Dedifferentiated amniotic fluid mesenchymal stem cell (primary cell): ENCODE data around the gene GALNTL6.
"Not testable (repeated sequence)": the region's sequence is repeated elsewhere in the genome, so short reads cannot be mapped to it uniquely, and the experiment has no call there.

Source experiments
- DNase-seq: peaks from one replicate; pipeline ENCODE4 v3.0.0-alpha.2; 2016; ENCODE audit errors: extremely low spot score

The GALNTL6 gene

DNA sequence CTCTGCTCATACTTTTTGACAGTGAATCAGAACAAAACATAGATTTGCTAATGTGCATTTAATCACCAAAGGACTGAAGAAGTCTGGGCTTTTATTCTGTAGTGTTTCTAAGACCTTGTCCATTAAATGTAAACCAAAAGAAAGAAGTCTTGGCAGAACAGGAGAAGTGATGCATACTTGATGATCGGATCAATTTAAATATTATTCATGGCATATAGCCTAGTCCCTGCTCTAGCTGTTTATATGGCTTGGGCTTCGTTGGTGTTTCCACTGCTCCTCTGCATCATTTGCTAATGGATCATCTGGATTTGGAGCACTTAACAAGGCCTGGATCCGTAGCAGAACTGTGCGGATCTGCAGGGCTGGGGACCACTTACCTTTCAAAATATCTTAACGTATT is 566.6 kb downstream of the GALNTL6 start:
- DNase-seq: no peak

DNA sequence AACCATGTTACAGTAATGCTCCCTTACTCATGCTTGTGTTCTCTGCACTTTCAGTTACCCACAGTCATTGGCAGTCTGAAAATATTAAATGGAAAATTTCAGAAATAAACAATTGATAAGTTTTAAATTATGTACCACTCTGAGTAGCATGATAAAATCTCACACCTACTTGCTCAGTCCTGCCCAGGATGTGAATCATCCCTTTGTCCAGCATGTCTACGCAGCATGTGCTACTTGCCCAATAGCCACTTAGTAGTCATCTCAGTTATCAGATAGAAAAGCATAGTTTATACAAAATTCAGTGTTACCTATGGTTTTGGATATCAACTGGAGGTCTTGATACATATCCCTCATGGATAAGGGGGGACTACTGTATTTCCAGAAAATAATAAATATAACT is 577.1 kb downstream of the GALNTL6 start:
- DNase-seq: no peak

DNA sequence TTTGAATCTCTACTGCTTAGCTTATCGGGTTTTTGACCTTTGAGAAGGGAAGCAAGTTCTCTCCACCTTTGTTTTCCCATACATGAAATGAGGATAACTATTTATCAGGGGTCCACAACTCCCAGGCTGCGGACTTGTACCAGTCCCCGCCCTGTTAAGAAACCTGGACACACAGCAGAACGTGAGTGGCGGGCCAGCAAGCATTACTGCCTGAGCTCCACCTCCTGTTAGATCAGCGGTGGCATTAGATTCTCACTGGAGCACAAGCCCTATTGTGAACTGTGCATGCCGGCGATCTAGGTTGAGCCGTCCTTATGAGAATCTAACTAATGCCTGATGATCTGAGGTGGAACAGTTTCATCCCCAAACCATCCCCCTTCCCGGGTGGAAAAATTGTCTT is 579.5 kb downstream of the GALNTL6 start:
- no peak for DNase-seq

DNA sequence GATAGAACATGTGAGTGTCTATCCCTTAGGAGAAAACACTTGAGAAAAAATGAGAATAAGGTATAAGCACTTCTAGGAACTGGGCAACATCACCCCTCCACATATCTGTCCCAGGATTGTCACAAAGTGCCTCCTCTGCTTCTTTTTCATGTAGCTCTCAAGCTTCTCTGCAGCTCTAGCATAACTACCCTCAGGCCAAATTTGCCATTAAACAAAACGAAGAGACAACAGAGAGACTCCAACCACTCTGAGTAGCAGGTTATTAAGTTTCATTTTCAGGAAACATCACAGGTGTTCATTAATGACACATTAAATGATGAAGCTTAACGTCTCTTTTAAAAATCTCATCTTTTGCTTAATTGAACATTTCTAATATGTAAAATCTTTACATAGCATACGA is 580.0 kb downstream of the GALNTL6 start:
- DNase-seq: no peak

DNA sequence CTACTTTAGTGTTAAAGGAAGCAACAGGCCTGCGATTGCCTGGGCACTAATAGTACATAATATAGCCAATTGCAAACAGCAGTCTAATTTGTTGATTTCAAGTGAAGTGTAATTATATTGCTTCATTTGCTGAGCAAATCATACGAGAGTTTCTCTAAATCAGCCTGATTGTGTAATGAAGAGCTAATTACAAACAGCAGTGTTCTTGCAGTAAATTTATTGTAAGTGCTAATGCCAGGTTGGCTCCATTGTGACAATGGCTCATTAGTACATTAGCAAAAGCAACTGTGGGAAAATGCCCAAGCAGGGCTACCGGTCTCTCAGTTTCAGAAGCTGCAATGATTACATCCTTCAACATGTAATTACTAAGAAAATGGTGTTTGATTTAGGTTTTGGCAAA is 591.5 kb downstream of the GALNTL6 start:
- DNase-seq: no peak

DNA sequence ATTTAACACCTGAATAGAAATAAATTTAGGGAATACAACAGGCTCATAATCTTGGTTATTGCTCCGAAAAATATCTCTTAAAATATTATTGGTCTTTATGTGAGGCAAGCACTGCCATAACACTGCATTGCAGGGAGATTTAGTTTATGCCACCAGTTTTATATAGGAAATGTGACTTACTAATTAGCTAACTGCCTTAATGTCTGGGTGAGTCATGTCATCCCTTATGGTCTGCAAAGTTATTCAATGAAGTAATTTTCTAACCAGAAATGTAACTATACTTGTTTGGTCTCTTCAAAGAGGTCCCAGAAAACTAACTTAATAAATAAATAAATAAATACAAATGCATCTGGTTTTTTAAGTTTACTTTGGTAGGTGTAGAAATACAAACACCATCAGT is 597.2 kb downstream of the GALNTL6 start:
- no peak for DNase-seq

DNA sequence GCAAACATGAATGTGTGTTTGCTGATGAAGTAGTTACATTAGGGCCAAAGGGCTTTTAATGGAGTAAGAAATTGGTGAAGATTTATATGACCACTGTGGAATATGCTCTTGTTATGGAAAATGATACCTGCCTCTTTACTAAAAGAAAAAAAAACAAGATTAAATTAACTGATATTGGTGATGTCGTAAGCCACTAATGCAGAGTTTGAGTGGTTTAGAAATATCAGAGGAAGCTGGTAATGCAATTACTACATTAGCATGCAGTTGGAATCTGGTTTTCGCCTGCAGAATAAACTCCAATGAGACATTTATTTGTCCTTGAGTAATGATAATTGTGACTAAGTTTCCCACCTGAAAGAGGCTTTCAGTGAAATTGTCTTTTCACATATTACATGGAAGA is 597.9 kb downstream of the GALNTL6 start:
- DNase-seq: no peak

DNA sequence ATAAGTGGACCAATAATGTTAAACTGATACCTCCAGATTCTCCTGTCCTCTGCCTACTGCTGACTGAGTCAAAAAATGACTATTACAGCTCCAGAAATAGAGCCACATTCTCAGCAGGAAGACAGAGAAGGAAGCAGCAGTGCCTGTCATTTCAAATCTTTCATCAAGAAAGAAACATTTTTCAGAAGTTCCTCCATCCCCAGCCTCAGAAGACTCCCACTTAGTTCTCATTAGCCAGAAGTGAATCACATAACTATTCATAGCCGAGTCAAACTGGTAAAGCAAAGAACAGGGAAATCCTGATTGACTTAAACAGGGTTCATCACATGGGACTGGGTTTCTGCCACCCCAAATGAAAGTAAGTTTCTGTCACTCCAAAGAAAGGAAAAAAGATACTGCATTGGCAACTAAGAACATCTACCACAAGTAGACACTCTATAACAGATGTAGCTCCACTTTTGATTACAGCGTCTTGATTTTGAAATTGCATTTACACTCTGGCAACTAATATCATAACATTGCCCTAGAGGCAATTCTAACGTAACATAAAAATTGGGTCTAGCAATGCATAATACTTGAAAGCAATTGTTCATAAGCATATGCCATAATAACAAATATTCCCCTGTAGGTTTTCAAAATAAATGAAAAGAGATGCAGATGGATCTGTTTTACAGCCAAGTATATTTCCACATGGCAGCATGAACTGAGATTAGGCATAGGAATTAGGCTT is 599.8 kb downstream of the GALNTL6 start:
- no peak for DNase-seq

DNA sequence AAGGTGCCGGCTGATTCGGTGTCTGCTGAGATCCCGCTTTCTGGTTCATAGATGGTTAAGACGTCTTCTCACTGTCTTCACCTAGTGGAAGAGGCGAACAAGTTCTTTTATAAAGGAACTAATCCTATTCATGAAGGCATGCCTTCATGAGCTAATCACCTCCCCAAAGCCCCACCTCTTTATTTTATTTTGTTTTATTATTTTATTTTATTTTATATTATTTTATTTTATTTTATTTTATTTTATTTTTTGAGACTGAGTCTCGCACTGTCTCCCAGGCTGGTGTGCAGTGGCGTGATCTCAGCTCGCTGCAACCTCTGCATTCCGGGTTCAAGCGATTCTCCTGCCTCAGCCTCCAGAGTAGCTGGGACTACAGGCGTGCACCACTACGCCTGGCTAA is 615.8 kb downstream of the GALNTL6 start:
- not testable (repeated sequence) for DNase-seq

DNA sequence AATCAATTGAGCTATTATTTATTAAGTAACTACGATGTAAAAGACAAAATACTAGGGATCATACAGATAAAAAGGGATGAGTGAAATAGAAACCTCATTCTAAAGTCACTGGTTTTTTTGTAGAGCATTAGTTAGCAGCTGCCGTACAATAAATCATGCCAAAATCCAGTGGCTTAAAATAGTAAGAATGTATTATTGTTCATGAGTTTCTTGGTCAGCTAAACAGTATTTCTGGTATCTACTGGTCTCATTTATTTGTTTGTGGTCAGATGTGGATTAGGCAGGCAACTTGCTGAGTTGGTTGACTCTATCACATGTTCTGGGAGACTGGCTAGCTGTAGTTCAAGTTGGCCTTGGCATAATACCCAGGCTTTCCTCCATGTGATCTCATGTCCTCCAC is 667.3 kb downstream of the GALNTL6 start:
- DNase-seq: no peak

DNA sequence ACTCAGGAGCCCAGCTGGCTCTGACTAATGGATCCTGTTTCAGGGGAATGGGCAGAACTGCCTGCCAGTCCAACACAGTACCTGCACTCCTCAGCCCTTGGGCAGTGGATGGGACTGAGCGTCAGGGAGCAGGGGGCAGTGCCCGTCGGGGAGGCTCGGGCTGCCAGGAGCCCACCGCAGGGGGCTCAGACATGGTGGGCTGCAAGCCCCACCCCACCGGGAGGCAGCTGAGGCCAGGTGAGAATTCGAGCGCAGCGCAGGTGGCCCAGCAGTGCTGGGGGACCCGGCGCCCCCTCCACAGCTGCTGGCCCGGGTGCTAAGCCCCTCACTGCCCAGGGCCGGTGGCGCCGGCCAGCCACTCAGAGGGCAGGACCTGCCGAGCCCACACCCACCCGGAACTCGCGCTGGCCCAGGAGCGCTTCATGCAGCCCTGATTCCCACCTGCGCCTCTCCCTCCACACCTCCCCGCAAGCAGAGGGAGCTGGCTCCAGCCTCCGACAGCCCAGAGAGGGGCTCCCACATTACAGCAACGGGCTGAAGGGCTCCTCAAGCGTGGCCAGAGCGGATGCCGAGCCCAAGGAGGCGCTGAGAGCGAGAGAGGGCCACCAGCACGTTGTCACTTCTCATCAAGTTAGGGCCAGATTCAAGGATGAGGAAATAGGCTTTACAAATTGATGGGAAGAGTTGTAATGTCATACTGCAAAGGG is 668.8 kb downstream of the GALNTL6 start:
- DNase-seq: no peak

DNA sequence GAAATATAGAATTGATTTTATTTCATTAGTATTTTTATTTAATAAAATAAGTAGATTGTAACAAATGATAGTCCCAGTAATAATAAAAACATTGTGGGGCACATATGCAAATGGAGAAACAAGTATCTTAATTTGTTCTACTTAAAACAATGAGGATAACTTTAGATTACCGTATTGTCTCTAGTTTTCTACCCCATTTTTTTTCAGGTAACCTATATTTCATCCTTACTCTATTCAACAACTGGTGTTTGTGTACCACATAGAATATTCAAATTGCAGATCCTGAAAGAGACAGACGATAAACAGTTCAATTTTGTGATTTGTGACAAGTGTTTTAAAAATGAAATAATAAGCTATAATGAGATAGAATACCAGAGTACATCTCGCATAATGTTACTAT is 671.8 kb downstream of the GALNTL6 start:
- no peak for DNase-seq

DNA sequence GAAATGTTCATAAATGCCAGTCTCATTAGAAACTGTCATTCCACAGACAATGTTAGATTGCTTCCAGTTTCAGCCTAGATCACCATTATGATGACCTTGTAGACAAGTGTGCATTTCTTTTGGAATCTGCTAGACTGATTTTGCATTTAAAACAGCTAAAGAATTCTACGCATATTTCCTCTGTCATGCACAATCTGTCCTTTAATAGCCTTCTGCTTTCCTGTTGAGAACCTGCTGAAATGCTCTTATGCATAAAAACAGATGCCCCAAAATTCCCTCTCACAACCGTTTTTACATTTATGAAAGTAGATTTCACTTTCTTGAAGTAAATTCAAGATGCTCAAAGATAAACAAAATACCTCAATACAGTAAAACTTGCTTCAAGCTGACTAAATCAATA is 673.3 kb downstream of the GALNTL6 start:
- no peak for DNase-seq

DNA sequence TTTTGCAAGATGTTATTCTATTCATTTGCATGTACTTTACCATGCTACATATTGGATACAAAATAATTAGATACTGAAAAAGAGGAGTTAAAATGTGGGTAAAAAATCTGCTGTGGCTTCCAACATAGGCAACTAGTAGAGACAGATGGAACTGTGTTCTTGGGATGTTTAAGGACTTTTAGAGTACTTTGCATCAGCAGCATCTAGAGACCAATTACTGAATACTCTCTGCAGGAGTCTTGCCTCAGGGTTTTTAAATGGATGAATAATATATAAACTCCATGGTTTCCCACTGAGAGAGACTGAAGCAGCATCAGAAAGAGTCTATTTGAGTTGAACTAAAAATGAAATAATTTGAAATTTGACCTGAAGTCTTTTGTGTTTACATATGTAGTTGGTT is 676.7 kb downstream of the GALNTL6 start:
- no peak for DNase-seq

DNA sequence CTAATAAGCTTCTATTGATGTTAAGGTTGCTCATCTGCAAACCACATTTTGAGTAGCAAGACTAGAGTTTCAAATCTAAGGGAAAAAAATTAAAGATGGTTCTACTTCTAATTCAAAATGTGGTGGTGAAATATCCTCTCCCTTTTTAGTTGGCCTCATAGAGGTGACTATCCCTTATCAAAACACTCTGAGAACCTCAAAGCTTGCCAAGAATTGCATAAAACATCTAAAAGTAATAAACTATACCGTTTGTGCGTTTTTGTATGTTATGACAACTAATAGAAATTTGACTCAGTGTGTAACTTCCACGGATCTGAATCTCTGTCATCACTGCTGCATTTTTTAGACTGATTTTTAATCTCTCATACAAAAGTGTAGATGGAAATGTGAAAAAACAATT is 682.6 kb downstream of the GALNTL6 start:
- no peak for DNase-seq

DNA sequence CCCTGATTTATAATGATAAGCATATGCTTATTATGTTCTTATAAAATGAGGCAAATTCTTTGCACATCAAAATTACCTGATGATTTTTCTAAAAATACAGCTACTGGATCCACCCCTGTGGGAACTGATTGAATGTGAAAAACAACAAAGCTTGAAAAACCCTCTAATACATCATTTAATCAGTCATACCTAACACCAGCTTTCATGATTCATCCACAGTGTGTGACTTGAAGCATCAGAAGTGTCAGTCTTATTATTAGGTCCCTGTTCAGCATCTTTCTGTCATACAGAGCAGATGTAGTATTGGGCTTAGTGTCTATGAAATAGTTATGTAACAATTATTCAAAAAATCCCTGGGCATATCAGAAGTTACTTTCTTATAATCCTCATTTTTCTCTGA is 684.1 kb downstream of the GALNTL6 start:
- no peak for DNase-seq

DNA sequence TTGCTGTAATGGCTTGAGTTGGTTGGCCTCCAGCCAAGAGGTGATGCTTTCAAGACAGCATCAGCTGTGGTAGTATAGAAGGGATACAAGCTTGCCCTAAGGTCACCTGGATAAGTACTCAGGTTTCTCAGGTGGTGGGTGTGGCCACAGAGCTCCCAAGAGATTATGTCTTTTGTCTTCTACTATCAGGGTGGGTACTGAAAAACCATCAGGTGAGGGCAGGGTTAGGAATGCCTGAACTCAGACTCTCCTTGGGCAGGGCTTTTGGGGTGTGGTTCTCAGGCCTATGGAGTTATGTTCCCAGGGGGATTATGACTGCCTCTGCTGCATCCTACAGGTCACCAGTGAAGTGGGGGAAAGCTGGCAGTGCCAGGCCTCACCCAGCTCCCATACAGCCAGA is 700.8 kb downstream of the GALNTL6 start:
- DNase-seq: no peak

DNA sequence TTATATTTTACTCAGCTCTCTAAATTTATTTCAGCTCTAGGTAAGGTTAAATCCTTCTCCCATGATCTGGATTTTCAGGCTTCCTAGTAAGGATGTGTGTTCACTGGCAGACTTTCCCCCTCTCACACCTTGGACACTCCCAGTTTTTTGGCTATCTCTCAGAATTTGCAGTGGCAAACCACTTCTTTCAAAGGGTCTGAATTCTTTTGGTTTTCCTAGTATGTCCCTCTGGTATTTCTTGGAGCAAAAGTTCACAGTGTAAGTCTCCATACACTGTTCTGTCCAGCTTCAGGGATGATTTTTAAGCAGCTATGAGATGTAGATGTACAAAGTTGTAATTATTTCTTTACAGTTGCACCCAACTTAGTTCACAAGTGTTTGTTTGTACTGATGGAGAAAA is 701.6 kb downstream of the GALNTL6 start:
- DNase-seq: no peak

DNA sequence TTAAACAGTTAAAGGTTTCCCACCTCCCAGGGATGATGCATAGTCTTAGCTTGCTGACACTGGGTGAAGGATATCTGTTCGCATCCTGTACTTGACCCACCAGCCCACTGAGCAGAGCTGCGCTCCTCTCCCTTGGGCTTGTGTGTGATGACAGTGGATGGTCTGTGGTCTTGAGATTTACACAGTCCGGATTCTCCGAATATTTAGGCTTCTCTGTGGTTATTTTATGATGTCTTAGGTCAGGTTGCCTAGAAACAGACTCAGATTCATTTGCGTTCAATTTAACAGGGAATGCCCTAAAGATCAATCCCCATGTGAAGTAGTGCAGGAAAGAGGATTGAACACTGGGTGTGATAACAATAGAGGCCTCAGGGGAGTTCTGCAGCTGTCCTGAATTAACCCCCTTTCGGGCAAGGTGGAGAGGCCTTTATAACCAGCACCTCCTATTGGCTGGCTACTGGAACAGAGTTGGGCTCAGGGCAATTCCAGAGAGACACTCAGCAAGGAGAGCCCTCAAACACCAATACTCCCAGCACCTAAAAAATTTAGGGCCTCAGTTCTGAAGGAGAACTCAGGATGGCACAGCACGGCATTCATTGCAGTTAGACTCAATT is 702.2 kb downstream of the GALNTL6 start:
- DNase-seq: no peak

DNA sequence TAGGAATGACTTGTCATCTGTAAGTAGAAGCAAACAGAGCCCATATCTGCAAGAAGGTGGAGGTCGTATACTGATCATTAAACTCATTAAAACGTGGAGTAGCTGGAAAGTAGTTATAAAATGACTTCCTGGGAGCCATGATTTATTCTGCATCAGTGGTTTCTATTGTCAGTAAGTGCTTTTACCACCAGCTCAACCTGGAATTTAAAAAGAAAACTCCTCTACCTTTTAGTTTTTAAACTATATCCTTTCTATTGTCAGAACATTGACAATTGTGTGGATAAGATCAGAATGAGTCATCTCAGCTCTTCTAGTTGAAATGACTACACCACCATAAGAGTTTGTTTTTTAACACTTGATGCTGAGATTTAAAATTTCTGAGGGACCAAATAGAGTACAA is 704.2 kb downstream of the GALNTL6 start:
- DNase-seq: no peak

DNA sequence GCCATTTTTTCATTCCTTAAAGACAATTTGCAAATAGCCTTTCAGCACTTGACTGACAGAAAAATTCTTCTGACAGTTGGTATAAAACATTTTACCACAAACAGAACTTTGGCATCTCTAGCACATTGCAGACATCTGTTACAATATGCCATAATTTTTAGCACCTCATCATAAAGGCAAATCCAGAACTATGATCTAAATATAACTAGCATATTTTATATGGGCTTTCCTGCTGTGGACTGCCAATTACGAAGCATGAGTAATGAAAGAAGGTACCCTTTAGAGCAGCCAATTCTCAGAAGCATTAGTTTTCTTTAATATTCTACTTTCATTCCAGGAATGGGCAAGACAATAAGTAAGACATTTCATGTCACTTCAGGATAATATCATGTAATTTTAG is 708.0 kb downstream of the GALNTL6 start:
- no peak for DNase-seq

DNA sequence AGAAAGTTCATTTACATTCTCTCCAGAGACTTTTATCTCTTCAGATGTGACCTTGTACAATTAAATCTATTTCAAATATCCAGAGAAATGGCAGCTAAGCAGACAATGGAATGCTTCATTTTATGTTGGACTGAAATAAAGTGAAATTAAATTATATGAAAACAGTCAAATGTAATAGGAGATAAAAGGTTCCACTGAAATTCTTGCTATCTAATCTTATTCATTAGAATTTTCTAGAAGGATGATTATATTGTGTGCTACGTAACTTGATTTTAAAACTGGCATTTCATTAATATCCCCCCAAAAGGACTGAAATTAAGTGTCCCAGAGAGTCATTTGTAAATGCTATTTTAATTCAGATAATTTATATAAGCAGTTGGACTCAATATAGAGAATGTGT is 708.5 kb downstream of the GALNTL6 start:
- DNase-seq: no peak

DNA sequence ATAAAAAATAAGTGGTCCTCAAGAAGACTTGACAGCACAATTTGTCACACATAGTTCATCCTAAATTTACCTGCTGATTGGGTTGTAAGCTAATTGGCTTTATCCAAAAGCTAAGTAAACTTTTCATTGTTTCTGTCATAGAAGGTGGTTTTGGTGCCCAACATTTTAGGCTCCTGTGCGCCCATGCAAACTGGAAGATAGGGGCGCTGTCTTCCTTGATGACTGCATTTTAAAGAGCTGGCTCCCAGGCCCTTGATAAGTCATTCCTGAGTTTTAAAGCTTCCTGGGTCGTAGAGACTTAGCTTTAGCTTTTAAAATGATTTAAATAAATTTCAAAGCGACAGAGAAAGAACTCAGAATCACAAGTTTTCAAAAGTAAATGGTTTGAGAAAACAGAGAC is 730.0 kb downstream of the GALNTL6 start:
- no peak for DNase-seq
